HFF-Myc (cell line): Measurements from ENCODE around the gene ZIC3.

ENCODE experiments used
- DNase-seq: peaks from one replicate; pipeline ENCODE4 v3.0.0-alpha.2; 2011; ENCODE audit warnings: low read depth; ENCODE audit errors: extremely low read depth
- H3K4me3 ChIP-seq: replicated peaks from 2 replicates; pipeline ENCODE4 v1.5.1; 2011; ENCODE audit warnings: low read depth, mild to moderate bottlenecking, control low read depth, low read length
- CTCF ChIP-seq: IDR thresholded peaks from 2 replicates; pipeline ENCODE4 v1.5.1; 2012; ENCODE audit warnings: mild to moderate bottlenecking, low read depth, low read length, control low read depth; ENCODE audit errors: missing control alignments

Gene ZIC3

DNA sequence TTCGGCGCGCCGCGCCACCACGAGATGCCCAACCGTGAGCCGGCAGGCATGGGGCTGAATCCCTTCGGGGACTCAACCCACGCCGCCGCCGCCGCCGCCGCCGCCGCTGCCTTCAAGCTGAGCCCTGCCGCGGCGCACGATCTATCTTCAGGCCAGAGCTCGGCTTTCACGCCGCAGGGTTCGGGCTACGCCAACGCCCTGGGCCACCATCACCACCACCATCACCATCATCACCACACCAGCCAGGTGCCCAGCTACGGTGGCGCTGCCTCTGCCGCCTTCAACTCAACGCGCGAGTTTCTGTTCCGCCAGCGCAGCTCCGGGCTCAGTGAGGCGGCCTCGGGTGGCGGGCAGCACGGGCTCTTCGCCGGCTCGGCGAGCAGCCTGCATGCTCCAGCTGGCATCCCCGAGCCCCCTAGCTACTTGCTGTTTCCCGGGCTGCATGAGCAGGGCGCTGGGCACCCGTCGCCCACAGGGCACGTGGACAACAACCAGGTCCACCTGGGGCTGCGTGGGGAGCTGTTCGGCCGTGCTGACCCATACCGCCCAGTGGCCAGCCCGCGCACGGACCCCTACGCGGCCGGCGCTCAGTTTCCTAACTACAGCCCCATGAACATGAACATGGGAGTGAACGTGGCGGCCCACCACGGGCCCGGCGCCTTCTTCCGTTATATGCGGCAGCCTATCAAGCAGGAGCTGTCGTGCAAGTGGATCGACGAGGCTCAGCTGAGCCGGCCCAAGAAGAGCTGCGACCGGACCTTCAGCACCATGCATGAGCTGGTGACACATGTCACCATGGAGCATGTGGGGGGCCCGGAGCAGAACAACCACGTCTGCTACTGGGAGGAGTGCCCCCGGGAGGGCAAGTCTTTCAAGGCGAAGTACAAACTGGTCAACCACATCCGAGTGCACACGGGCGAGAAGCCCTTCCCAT is 1.1 kb downstream of the ZIC3 start:
- DNase-seq = no peak
- TF ChIP-seq CTCF = no peak
- H3K4me3 ChIP-seq = no peak overlapping the region

GRCh38 chrX:137567682-137568232 is 1.8 kb downstream of the ZIC3 start:
- no peak for TF ChIP-seq CTCF
- no peak overlapping the region for H3K4me3 ChIP-seq
- DNase-seq = no peak

- TF ChIP-seq CTCF = no peak
- DNase-seq = no peak
- H3K4me3 ChIP-seq = no peak overlapping the region
Measured at GRCh38 chrX:137568741-137569469, 3.0 kb downstream of the ZIC3 start.

DNA sequence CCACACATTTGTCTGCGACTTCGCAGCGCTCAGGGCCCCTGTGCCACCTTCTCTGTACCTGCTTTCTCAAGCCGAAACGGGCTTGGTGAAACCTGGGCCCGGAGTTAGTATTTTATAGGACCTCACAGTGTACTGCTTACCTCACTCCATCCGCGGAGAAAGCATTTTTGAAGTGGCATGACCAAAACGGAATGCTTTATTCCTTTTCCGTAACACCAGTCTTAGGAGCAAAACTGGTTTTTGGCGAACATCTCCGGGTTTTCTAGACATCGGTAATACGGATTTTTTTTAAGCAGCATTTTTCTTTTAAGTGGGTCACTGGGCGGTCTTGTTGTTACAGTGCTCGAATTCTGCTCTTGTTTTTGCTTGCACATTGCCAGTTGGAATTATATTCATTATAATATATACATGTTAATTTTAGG is 3.6 kb downstream of the ZIC3 start:
- no peak for TF ChIP-seq CTCF
- H3K4me3 ChIP-seq = no peak overlapping the region

DNA sequence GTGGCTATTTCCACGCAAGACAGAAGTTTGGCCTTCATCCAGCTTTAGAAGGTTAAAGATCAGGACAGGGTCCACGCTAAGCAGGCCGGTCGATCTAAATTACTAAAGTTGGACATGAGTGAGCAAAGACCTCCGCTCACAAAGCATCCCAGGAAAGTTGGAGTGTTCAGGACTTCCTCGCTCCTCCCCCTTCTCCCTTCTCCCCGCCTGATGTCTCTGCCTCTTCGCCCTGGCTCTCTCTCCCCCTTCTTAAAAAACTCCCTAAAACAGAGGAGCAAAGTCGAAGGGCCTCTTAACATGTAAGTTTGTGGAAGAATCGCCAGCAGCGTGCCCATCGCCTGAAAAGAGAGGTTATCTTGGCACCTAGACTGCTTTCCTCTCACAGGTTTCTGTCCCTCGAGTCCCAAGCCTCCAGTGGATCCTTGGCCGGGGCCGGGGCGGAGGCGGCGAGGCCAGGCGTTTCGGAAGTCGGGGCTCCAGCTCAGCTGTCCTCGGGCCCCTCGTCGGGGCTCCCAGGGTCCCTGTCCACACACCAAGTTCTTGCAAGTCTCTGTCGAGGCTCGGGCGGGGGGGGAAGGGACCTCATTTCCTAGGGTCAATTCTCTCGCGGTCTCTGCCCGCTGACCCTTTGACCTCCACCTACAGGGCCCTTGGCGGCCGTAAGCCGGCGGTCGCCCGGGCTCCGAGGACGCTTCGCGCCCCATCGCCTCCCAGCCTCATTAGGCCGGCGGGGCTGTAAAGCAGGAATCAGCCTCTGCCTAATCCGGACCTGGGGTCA is 7.6 kb downstream of the ZIC3 start:
- TF ChIP-seq CTCF = no peak
- DNase-seq = no peak
- H3K4me3 ChIP-seq = no peak overlapping the region

More for the DNA sequence above, 3.6 kb downstream of the ZIC3 start:
- DNase-seq = no peak

- TF ChIP-seq CTCF = no peak
- no peak for DNase-seq
- no peak overlapping the region for H3K4me3 ChIP-seq
Measured at GRCh38 chrX:137574102-137574783, 8.3 kb downstream of the ZIC3 start.
